WI38 (cell line): Measurements from ENCODE around the gene SCARF2.

Experiments
- H3K4me3 ChIP-seq: 2 replicates; pipeline ENCODE4 v1.5.1; 2011; ENCODE audit warnings: low read depth, mild to moderate bottlenecking, control low read depth, low read length
- CTCF ChIP-seq: IDR thresholded peaks from 2 replicates; pipeline ENCODE4 v1.5.1; 2012; ENCODE audit warnings: low read depth, mild to moderate bottlenecking, control low read depth, low read length

SCARF2 gene

GRCh38 chr22:20436768-20437612 lies 635 bp downstream of the SCARF2 start:
- no peak for TF ChIP-seq CTCF
- H3K4me3 ChIP-seq = peak overlapping the region; percentile 84

DNA sequence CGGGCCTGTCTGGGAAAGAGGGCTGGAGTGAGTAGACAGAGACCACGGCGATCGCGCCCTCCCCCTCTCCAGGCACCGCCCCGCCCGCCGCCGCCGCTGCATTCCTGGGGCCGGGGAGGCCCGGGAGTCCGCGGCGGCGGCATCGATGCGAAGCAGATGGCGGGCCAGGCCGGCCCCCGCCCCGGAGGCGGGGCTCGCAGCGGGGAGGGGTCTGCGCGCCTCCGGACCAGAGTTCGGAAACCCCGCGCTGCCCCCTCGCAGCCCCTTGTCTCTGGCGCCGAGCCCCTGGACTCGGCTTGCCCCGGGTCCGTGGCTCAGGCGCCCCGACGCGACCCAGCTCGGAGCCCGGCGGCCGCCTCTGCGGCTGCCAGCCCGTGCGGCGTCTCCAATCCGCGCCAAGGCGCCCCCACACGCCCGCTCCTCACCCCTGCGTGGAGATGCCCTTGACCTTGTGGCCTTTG lies 1.3 kb downstream of the SCARF2 start:
- peak overlapping the region; percentile 84 for H3K4me3 ChIP-seq
- TF ChIP-seq CTCF = no peak

GRCh38 chr22:20435436-20436306 lies 2.0 kb downstream of the SCARF2 start:
- TF ChIP-seq CTCF = no peak

DNA sequence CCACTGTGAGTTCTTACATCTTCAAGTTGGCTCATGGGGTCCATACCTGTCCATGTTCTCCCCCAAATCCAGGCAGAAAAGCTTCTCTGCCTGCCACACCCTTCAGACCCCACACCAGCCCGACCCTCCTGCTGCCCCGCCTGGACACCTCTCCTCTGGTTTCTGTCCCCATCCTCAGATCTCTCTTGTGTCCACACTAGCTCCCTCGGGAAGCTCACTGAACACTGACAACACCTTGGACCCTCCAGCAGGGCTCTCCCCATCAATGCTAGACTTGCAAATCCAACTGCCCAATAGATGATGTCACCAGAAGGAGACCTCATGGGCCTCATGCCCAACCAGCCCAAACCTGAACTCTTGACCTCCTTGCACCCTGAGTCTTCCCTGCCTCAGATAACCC lies 2.9 kb downstream of the SCARF2 start:
- TF ChIP-seq CTCF = no peak
- no peak overlapping the region for H3K4me3 ChIP-seq

More at GRCh38 chr22:20435436-20436306, 2.0 kb downstream of the SCARF2 start:
- peak overlapping the region; percentile 84 for H3K4me3 ChIP-seq

- no peak for TF ChIP-seq CTCF
- H3K4me3 ChIP-seq = no peak overlapping the region
These were observed 3.3 kb downstream of the SCARF2 start for GRCh38 chr22:20434264-20434751.

DNA sequence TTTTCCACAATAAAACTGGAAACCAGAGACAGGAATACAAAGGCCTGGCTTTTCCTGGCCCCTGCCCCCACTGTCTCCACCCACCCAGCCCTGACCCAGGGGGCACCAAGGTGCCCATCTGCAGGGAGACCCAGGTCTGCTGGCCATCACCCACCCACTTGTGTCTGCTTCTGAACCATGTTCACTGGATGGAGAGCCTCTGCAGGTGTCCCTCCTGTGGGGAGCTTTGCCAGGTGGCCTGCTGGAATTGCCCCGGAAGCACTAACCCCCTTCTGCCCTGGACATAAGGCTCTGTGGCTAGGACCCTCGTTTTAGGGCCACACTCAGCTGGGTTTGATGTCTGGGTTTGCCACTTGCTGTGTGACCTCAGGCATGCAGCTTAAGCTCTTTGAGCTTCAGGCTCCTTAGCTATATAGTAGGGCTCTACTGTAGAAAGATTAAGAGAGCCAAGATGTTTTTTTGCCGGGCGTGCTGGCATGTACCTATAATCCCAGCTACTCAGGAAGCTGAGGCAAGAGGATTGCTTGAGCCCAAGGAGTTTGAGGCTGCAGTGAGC lies 3.9 kb downstream of the SCARF2 start:
- no peak overlapping the region for H3K4me3 ChIP-seq
- no peak for TF ChIP-seq CTCF
